KBM-7 (cell line): ENCODE measurements around the gene ABHD16A.
"Not testable (repeated sequence)": the region's sequence is repeated elsewhere in the genome, so short reads cannot be mapped to it uniquely, and the experiment has no call there.

Experiments
- DNase-seq: peaks from one replicate; pipeline ENCODE4 v3.0.0-alpha.2; 2015
- in situ Hi-C: fragments of 300-500 bp; cut with MboI; formaldehyde crosslinking; loops from 2 replicates; pipeline ENCODE4 v1.14.3; 2020; ENCODE audit warnings: low sequenced_read_pairs, low pct_unique_long_range_greater_than_20kb, mixed read lengths

Gene ABHD16A

GRCh38 chr6:31719001-31719400, 15.9 kb upstream of the ABHD16A start:
- in situ Hi-C loops = no loop called here
- DNase-seq = no peak

GRCh38 chr6:31718265-31718664, 15.1 kb upstream of the ABHD16A start:
- in situ Hi-C loops = no loop called here
- no peak for DNase-seq

- no peak for DNase-seq
- in situ Hi-C loops = no loop called here
These were observed 14.5 kb upstream of the ABHD16A start for GRCh38 chr6:31717499-31718222.

GRCh38 chr6:31715022-31715958, 12.2 kb upstream of the ABHD16A start, which contains the start of gene LY6G6D:
Gene LY6G6D, plus strand, starts transcription at chr6:31715348. Its CDS starts 8 bp downstream, at chr6:31715356.
- DNase-seq = no peak
- in situ Hi-C loops = no loop called here

GRCh38 chr6:31713991-31714684, 11.0 kb upstream of the ABHD16A start:
- in situ Hi-C loops = no loop called here
- DNase-seq = no peak

GRCh38 chr6:31713465-31713864, 10.3 kb upstream of the ABHD16A start:
- DNase-seq = no peak
- in situ Hi-C loops = no loop called here

GRCh38 chr6:31712296-31712695, 9.2 kb upstream of the ABHD16A start:
- DNase-seq = no peak
- in situ Hi-C loops = no loop called here

- peak; percentile 26 for DNase-seq
- in situ Hi-C loops = no loop called here
These were observed 8.1 kb upstream of the ABHD16A start for GRCh38 chr6:31711233-31711632.

GRCh38 chr6:31710523-31711219, 7.5 kb upstream of the ABHD16A start:
- in situ Hi-C loops = no loop called here
- no peak for DNase-seq

GRCh38 chr6:31709157-31709556, 6.0 kb upstream of the ABHD16A start:
- in situ Hi-C loops, DNase-seq: not testable (repeated sequence)

- DNase-seq = no peak
- in situ Hi-C loops = no loop called here
These were observed 5.1 kb upstream of the ABHD16A start for GRCh38 chr6:31708224-31708623.

- in situ Hi-C loops = no loop called here
- no peak for DNase-seq
These were observed 4.6 kb upstream of the ABHD16A start for GRCh38 chr6:31707701-31708100.

GRCh38 chr6:31706599-31706998, 3.5 kb upstream of the ABHD16A start, which contains the start of gene LY6G6F:
Gene LY6G6F, plus strand, starts transcription at chr6:31706866. Its CDS starts 41 bp downstream, at chr6:31706907.
- in situ Hi-C loops = no loop called here
- no peak for DNase-seq

- DNase-seq = no peak
- in situ Hi-C loops = no loop called here
These were observed 2.8 kb upstream of the ABHD16A start for GRCh38 chr6:31705931-31706330.

- in situ Hi-C loops = no loop called here
- no peak for DNase-seq
These were observed 712 bp downstream of the ABHD16A start for GRCh38 chr6:31702405-31702818.

GRCh38 chr6:31701666-31702404, 1.3 kb downstream of the ABHD16A start:
- in situ Hi-C loops = no loop called here
- no peak for DNase-seq

GRCh38 chr6:31700740-31701401, 2.3 kb downstream of the ABHD16A start:
- in situ Hi-C loops = no loop called here

GRCh38 chr6:31697555-31697954, 5.6 kb downstream of the ABHD16A start:
- in situ Hi-C loops = no loop called here
- DNase-seq = peak; percentile 18

More at GRCh38 chr6:31700740-31701401, 2.3 kb downstream of the ABHD16A start:
- DNase-seq = no peak
